MM.1S (cell line): ENCODE measurements around the gene TMEM86A.
"Not testable (repeated sequence)": the region's sequence is repeated elsewhere in the genome, so short reads cannot be mapped to it uniquely, and the experiment has no call there.

Source experiments
- DNase-seq: peaks from one replicate; pipeline ENCODE4 v3.0.0-alpha.2; 2015
- H2AFZ ChIP-seq: fragments of 300-600 bp; sonication (generic); 2 replicates; pipeline ENCODE4 v1.6.0; 2016; ENCODE audit warnings: antibody characterized with exemption, low read length
- H3F3A ChIP-seq: fragments of 300-600 bp; sonication (generic); 2 replicates; pipeline ENCODE4 v1.6.1; 2016; ENCODE audit warnings: mild to moderate bottlenecking, antibody characterized with exemption, low read length, moderate library complexity, mixed read lengths; ENCODE audit not compliant: insufficient read depth
- H3K27ac ChIP-seq: fragments of 300-600 bp; sonication (generic); 2 replicates; pipeline ENCODE4 v1.5.1; 2016; ENCODE audit warnings: mild to moderate bottlenecking, low read length
- H3K27me3 ChIP-seq: fragments of 300-600 bp; sonication (generic); replicated peaks from 2 replicates; pipeline ENCODE4 v1.6.0; 2016; ENCODE audit warnings: low read length; ENCODE audit not compliant: insufficient read depth
- H3K36me3 ChIP-seq: fragments of 300-600 bp; sonication (generic); replicated peaks from 2 replicates; pipeline ENCODE4 v1.6.1; 2016; ENCODE audit warnings: mild to moderate bottlenecking, low read length, mixed read lengths; ENCODE audit not compliant: insufficient read depth
- H3K4me1 ChIP-seq: fragments of 300-600 bp; sonication (generic); 2 replicates; pipeline ENCODE4 v1.6.1; 2016; ENCODE audit warnings: low read length, mixed read lengths
- H3K4me2 ChIP-seq: fragments of 300-600 bp; sonication (generic); 2 replicates; pipeline ENCODE4 v1.6.0; 2016; ENCODE audit warnings: low read depth, low read length
- H3K4me3 ChIP-seq: fragments of 300-600 bp; sonication (generic); 2 replicates; pipeline ENCODE4 v1.5.1; 2016; ENCODE audit warnings: low read length, mixed read lengths
- H3K79me2 ChIP-seq: fragments of 300-600 bp; sonication (generic); 2 replicates; pipeline ENCODE4 v1.6.1; 2016; ENCODE audit warnings: mixed run types, low read length, mixed read lengths
- H3K9ac ChIP-seq: fragments of 300-600 bp; sonication (generic); 2 replicates; pipeline ENCODE4 v1.6.1; 2016; ENCODE audit warnings: low read length, mixed read lengths
- H3K9me2 ChIP-seq: fragments of 300-600 bp; sonication (generic); replicated peaks from 2 replicates; pipeline ENCODE4 v1.6.1; 2016; ENCODE audit warnings: mild to moderate bottlenecking, low read length, mixed read lengths; ENCODE audit not compliant: insufficient read depth
- H3K9me3 ChIP-seq: fragments of 300-600 bp; sonication (generic); replicated peaks from 2 replicates; pipeline ENCODE4 v1.6.1; 2016; ENCODE audit warnings: mild to moderate bottlenecking, low read length, mixed read lengths; ENCODE audit not compliant: insufficient read depth
- H4K20me1 ChIP-seq: fragments of 300-600 bp; sonication (generic); 2 replicates; pipeline ENCODE4 v1.6.1; 2016; ENCODE audit warnings: mild to moderate bottlenecking, low read length, moderate library complexity, mixed read lengths; ENCODE audit not compliant: insufficient read depth
- EZH2 ChIP-seq: fragments of 300-600 bp; sonication (generic); optimal IDR thresholded peaks from 2 replicates; pipeline ENCODE3; 2017; ENCODE audit warnings: low read depth, mild to moderate bottlenecking, antibody characterized with exemption, low read length, mixed read lengths
- EZH2phosphoT487 ChIP-seq: fragments of 300-600 bp; sonication (generic); IDR thresholded peaks from 2 replicates; pipeline ENCODE4 v1.6.1; 2018; ENCODE audit warnings: antibody characterized with exemption, low read length
- TF ChIP-seq, protein P1 (sequence below): fragments of 300-600 bp; sonication (generic); IDR thresholded peaks from 2 replicates; pipeline ENCODE4 v1.5.1; 2016; ENCODE audit warnings: antibody characterized with exemption, low read length, mixed read lengths

Gene TMEM86A

DNA sequence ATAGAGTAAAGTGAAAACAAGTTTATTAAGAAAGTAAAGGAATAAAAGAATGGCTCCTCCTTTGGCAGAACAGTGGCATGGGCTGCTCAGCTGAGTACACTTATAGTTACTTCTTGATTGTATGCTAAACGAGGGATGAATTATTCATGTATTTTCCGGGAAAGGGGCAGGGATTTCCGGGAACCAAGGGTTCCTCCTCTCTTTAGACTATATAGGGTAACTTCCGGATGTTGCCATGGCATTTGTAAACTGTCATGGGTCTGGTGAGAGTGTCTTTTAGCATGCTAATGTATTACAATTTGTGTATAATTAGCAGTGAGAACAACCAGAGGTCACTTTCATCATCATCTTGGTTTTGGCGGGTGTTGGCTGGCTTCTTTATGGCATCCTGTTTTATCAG is 40.9 kb upstream of the TMEM86A start:
- H4K20me1 ChIP-seq, result no peaks in the 10 kb centered on the region
- H3K27ac ChIP-seq, result no peak overlapping the region
- no peaks in the 10 kb centered on the region for H3F3A ChIP-seq
- no peaks in the 10 kb centered on the region for H3K9me3 ChIP-seq
- no peak overlapping the region for H3K4me3 ChIP-seq
- no peaks in the 10 kb centered on the region for H3K27me3 ChIP-seq
- no peak overlapping the region for H2AFZ ChIP-seq
- no peaks in the 10 kb centered on the region for H3K4me1 ChIP-seq
- no peak for DNase-seq
- no peaks in the 10 kb centered on the region for H3K79me2 ChIP-seq
- no peak overlapping the region for H3K9ac ChIP-seq
- no peak overlapping the region for H3K4me2 ChIP-seq
- H3K36me3 ChIP-seq, result no peaks in the 10 kb centered on the region
- TF ChIP-seq EZH2phosphoT487, result no peak
- no peak for TF ChIP-seq EZH2
- TF ChIP-seq, protein P1, sequence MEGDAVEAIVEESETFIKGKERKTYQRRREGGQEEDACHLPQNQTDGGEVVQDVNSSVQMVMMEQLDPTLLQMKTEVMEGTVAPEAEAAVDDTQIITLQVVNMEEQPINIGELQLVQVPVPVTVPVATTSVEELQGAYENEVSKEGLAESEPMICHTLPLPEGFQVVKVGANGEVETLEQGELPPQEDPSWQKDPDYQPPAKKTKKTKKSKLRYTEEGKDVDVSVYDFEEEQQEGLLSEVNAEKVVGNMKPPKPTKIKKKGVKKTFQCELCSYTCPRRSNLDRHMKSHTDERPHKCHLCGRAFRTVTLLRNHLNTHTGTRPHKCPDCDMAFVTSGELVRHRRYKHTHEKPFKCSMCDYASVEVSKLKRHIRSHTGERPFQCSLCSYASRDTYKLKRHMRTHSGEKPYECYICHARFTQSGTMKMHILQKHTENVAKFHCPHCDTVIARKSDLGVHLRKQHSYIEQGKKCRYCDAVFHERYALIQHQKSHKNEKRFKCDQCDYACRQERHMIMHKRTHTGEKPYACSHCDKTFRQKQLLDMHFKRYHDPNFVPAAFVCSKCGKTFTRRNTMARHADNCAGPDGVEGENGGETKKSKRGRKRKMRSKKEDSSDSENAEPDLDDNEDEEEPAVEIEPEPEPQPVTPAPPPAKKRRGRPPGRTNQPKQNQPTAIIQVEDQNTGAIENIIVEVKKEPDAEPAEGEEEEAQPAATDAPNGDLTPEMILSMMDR, result no peak
- H3K9me2 ChIP-seq, result no peaks in the 10 kb centered on the region

DNA sequence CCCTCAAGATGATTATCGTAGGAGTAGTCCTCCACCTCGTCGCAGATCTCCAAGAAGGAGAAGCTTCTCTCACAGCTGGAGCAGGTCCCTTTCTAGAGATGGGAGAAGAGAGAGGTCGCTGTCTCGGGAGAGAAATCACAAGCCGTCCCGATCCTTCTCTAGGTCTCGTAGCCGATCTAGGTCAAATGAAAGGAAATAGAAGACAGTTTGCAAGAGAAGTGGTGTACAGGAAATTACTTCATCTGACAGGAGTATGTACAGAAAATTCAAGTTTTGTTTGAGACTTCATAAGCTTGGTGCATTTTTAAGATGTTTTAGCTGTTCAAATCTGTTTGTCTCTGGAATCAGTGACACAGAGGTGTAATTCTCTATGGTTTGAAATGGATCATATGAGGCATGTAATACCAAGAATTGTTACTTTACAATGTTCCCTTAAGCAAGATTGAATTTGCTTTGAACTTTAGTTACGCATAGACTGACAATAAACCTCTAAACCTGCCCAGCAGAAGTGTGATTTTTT is 33.2 kb upstream of the TMEM86A start:
- not testable (repeated sequence) for DNase-seq, H3K9ac ChIP-seq, H3F3A ChIP-seq, H3K27me3 ChIP-seq, H3K4me1 ChIP-seq, H3K4me2 ChIP-seq, H3K9me3 ChIP-seq, H3K4me3 ChIP-seq, H2AFZ ChIP-seq, H3K9me2 ChIP-seq, H4K20me1 ChIP-seq, H3K27ac ChIP-seq, H3K79me2 ChIP-seq, H3K36me3 ChIP-seq

DNA sequence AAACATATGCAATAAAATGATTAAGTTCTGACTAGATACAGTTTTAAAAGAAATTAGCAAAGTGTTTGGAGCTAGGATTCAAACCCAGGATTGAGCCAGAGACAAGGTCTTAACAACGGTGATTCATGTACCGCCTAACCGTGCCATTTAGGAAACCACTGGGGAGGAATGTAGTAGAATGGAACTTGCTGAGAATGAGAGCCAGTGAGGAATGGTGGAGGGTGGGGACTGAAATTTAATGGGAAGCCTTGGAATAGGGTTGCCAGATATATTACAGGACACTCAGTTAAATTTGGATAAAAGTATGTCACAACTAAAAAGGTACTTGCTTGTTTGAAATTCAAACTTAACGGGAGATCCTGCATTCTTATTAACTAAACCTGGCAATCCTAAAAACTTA is 30.4 kb upstream of the TMEM86A start:
- Histone ChIP-seq H3F3A (no peaks in the 10 kb centered on the region), H3K9me2 (no peaks in the 10 kb centered on the region), H3K9ac (no peak overlapping the region), H3K27ac (no peak overlapping the region), H3K36me3 (no peaks in the 10 kb centered on the region), H3K79me2 (no peaks in the 10 kb centered on the region), H3K4me1 (no peaks in the 10 kb centered on the region), H3K27me3 (no peaks in the 10 kb centered on the region), H3K4me2 (no peak overlapping the region), H3K4me3 (no peak overlapping the region), H2AFZ (no peak overlapping the region), H4K20me1 (no peaks in the 10 kb centered on the region), H3K9me3 (no peaks in the 10 kb centered on the region)
- no peak for DNase-seq
- TF ChIP-seq, protein P1, result no peak
- TF ChIP-seq EZH2phosphoT487, result no peak
- TF ChIP-seq EZH2, result no peak

DNA sequence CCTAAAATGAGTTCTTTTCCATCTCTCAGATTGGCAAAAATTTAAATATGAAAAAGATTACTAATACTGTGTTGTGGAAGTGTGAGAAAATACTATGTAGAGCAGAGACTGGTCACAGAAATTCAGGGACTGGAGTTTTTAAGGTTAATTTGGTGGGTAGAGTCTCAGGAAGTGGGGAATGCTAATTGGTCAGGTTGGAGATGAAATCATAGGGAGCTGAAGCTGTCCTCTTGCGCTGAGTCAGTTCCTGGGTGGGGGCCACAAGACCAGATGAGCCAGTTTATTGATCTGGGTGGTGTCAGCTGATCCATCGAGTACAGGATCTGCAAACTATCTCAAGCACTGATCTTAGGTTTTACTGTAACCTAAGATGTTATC is 29.4 kb upstream of the TMEM86A start:
- H3K27ac ChIP-seq, result no peak overlapping the region
- TF ChIP-seq, protein P1, result no peak
- TF ChIP-seq EZH2 (no peak), EZH2phosphoT487 (no peak)
- H3K79me2 ChIP-seq, result no peaks in the 10 kb centered on the region
- H4K20me1 ChIP-seq, result no peaks in the 10 kb centered on the region
- no peaks in the 10 kb centered on the region for H3K4me1 ChIP-seq
- no peaks in the 10 kb centered on the region for H3K9me2 ChIP-seq
- no peak overlapping the region for H3K9ac ChIP-seq
- no peaks in the 10 kb centered on the region for H3K27me3 ChIP-seq
- no peak overlapping the region for H2AFZ ChIP-seq
- no peak overlapping the region for H3K4me2 ChIP-seq
- H3K4me3 ChIP-seq, result no peak overlapping the region
- no peaks in the 10 kb centered on the region for H3K36me3 ChIP-seq
- H3K9me3 ChIP-seq, result no peaks in the 10 kb centered on the region
- no peaks in the 10 kb centered on the region for H3F3A ChIP-seq
- DNase-seq, result no peak
